OCI-LY1 (cell line): ENCODE results near the gene NPB.

Experiments
- CTCF ChIP-seq: fragments of 200-600 bp; sonication (generic), shearing (Covaris generic); IDR thresholded peaks from 2 replicates; pipeline ENCODE4 v1.5.1; 2017; ENCODE audit warnings: mild to moderate bottlenecking, antibody characterized with exemption, low read length, moderate library complexity, mixed read lengths
- EZH2 ChIP-seq: fragments of 200-600 bp; sonication (generic), shearing (Covaris generic); IDR thresholded peaks from 2 replicates; pipeline ENCODE4 v1.8.0; 2017; ENCODE audit warnings: borderline replicate concordance, mixed run types, mild to moderate bottlenecking, antibody characterized with exemption, low read length, moderate library complexity, mixed read lengths

GRCh38 chr17:81924557-81925532 is 22.8 kb downstream of the NPB start:
- no peak for TF ChIP-seq EZH2
- TF ChIP-seq CTCF, result no peak
